GM18511 (cell line): ENCODE results near the gene FCER2.
"Not testable (repeated sequence)": the region's sequence is repeated elsewhere in the genome, so short reads cannot be mapped to it uniquely, and the experiment has no call there.

Experiments
- ATAC-seq: cut with Tn5 transposase; IDR thresholded peaks from one replicate; pipeline ENCODE4 v1.9.1; 2021; ENCODE audit warnings: mild to moderate bottlenecking, moderate library complexity; ENCODE audit not compliant: unreplicated experiment

Gene FCER2

GRCh38 chr19:7654401-7654800 is 47.5 kb downstream of the FCER2 start:
- no peak for ATAC-seq

DNA sequence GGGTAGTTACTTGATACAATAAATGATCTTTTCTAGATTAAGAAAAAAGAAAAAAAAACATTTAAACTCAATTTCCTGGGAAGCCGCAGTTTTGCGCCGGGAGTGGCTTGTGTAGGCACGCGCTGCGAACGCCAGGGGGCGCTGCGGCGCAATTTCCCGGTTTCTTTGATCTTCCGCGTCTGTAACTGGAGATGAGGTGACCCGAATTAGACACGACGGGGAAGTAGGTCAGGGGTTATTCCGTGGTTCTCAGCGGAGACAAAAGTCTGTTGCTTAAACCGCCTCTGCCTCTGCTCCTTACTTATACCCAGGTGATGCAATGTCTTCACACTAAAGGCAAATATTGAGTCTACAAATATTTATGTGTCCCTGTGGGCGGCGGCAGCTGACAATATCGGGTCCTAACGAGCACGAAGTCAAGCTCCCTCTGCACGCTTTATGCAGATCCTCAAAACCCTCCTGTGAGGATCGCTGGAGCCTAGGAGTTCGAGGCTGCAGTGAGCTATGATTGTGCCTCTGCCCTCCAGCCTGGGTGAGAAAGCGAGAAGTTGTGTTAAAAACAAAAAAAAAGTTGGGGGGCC is 49.8 kb downstream of the FCER2 start:
- no peak for ATAC-seq

GRCh38 chr19:7650148-7650547 is 51.8 kb downstream of the FCER2 start:
- ATAC-seq, result no peak

DNA sequence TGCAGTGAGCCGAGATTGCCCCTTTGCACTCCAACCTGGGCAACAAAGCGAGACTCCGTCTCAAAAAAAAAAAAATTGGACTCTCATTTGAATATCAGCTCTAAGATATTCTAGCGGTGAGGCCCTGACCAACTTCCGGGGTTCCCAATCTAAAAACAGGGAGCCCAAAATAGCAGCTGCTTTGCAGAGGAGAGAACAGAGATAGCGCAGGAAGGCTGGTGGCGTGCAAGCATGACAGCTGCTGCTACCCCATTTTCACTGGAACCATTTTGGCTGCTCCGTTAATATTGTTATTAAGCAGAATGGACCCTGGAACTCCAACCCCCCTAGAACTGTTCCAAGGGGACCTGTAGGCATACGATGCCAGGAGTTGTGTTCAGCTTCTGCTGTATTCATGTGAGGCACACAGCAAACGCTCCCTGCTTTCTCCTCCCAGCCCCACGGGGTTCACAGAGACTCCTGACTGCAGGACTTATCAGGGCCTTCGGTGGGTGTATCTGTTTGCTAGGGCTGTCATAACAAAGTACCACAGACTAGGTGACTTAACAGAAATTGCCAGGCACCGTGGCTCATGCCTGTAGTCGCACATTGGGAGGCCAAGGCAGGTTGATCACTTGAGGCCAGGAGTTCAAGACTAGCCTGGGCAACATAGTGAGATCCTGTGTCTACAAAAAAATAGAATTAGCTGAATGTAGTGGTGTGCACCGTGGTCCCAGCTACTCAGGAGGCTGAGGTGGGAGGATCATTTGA is 53.5 kb downstream of the FCER2 start:
- ATAC-seq, result no peak

- no peak for ATAC-seq
Measured at GRCh38 chr19:7647156-7647555, 54.8 kb downstream of the FCER2 start.

- ATAC-seq, result no peak
Measured at GRCh38 chr19:7646426-7646700, 55.6 kb downstream of the FCER2 start.

DNA sequence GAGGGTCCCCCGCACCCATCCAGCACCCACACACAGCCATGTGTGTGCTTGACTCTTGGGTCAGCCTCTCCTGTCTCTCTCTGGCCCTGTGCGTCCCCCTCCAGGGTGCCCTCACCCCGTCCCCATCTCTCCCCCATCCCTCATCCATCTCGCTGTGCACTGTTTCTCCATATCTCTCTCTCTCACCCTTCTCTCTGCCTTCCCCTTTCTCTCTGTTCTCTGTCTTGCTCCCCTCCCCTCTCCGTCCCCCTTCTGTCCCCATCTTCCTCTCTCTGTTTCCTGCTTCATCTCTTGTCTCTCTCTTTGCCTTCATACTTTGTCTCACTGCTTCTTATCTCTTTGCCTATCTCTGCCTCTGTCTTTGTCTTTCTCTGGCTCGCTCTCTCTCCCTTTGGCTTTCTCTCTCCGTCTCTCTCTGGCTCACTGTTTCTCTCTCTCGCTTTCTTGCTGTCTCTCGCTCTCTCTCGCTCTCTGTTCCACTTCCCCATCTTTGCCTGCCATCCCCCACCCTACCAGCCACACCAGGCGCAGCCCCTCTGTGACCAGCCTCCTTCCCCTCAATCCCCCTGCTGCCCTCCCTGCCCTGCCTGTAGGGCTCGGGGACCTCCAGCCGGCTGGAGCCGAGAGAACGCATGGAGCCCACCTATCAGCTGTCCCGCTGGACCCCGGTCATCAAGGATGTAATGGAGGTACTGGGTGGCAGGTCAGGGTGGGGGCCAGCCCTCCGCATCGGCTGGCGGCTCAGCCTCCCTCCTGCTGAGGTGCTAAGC is 56.1 kb downstream of the FCER2 start:
- ATAC-seq, result no peak

DNA sequence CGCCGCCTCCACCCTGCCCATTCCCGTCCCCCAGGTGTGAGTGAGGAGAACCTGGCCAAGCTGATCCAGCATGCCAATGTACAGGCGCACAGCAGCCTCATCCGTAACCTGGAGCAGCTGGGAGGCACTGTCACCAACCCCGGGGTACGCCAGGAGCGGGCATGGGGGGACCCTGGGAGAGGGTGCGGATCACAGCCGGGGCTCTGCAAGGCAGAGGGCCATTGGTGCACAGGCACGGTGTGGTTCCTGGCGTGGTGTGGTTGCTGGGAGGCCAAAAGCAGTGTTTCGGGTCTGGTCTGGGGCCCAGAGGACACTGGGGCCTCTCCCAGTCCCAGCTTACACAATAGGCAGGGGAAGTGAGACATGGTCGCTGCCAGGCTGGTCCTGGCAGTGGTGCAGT is 56.8 kb downstream of the FCER2 start:
- ATAC-seq, result no peak

GRCh38 chr19:7644550-7644877 is 57.4 kb downstream of the FCER2 start:
- ATAC-seq, result no peak

GRCh38 chr19:7643629-7644549 is 58.0 kb downstream of the FCER2 start:
- not testable (repeated sequence) for ATAC-seq

- ATAC-seq, result no peak
Measured at GRCh38 chr19:7643031-7643415, 58.9 kb downstream of the FCER2 start.

DNA sequence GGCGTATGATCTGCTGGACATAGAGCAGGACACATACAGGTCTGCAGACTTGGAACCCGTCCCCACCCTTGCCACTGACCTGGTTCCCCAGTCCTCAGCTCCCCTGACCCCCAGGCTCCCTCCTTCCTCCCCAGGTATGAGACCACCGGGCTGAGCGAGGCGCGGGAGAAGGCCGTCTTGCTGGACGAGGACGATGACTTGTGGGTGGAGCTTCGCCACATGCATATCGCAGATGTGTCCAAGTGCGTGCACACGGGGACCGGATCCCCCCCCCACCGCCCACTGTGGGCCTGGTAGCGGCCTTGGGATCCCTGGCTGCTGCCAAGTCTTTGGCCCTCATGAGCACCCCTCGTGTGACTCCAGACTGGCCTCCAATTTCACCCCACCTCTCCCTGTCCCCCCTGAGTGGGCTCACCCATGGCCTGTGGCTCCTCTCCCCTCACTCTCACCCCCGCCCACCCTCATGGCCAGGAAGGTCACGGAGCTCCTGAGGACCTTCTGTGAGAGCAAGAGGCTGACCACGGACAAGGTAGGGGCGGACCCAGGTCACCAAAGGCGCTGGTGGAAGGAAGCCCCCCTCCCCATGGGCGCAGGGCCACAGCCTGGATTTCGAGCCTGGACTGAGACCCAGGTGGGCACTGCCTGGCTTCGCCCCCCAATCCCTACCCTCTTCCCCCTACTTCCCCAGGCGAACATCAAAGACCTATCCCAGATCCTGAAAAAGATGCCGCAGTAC is 59.5 kb downstream of the FCER2 start:
- no peak for ATAC-seq

- no peak for ATAC-seq
Measured at GRCh38 chr19:7641290-7642276, 60.3 kb downstream of the FCER2 start.

GRCh38 chr19:7640803-7641202 is 61.1 kb downstream of the FCER2 start:
- ATAC-seq, result no peak

GRCh38 chr19:7639863-7640348 is 62.0 kb downstream of the FCER2 start:
- ATAC-seq, result no peak

- ATAC-seq, result no peak
Measured at GRCh38 chr19:7638802-7639465, 63.0 kb downstream of the FCER2 start.
